ENCODE data around the gene GNAQ. TPM values are rescaled to one million over a fixed set of nuclear protein-coding genes. Genes with fewer than 3 reads are reported as not detected.

Gene GNAQ
- total and polyA plus RNA-seq, 3 donors from 2014 or later = 23.5 to 42.9 (median 39.4) TPM

GRCh38 chr9:78044189-78044588, 12.6 kb upstream of the GNAQ start:
- TF ChIP-seq, protein P1, sequence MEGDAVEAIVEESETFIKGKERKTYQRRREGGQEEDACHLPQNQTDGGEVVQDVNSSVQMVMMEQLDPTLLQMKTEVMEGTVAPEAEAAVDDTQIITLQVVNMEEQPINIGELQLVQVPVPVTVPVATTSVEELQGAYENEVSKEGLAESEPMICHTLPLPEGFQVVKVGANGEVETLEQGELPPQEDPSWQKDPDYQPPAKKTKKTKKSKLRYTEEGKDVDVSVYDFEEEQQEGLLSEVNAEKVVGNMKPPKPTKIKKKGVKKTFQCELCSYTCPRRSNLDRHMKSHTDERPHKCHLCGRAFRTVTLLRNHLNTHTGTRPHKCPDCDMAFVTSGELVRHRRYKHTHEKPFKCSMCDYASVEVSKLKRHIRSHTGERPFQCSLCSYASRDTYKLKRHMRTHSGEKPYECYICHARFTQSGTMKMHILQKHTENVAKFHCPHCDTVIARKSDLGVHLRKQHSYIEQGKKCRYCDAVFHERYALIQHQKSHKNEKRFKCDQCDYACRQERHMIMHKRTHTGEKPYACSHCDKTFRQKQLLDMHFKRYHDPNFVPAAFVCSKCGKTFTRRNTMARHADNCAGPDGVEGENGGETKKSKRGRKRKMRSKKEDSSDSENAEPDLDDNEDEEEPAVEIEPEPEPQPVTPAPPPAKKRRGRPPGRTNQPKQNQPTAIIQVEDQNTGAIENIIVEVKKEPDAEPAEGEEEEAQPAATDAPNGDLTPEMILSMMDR (IDR thresholded peaks at IDR 0.05) = no peak
- TF ChIP-seq POLR2A (IDR thresholded peaks at IDR 0.05) = no peak
- H3K27ac ChIP-seq = no peak overlapping the region
- intact Hi-C loops (cut with DNase I; ENCODE audit: low total_unique reads) = no loop called here
- H3K4me3 ChIP-seq = no peak overlapping the region
- no peaks in the 10 kb centered on the region for H3K4me1 ChIP-seq
- no peaks in the 10 kb centered on the region for H3K36me3 ChIP-seq (ENCODE audit: low read depth, missing control alignments)
- no peak for DNase-seq
- H3K27me3 ChIP-seq = no peaks in the 10 kb centered on the region
- WGBS, 2 donors = 85 to 98% methylated on average over 4 of the region's 4 CpGs
- H3K9me3 ChIP-seq = no peaks in the 10 kb centered on the region

DNA sequence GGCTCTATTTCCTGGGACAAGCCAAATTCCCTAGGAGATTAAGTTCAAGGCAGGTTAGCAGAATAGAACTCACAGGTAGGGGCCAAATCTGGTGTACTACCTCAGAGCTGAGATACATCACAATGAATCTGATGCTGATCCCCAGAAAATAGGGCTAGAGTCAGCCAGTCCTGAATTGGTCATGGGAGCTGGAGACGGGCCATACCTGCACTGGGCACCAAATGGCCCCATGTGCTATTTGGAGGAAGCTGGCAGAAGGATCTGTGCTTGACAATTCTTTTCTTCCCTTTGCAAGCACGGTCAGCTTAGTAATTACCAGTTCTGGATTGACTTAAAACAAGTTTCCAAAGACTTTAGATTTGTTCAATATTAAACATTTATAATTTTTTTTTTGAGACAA, 10.4 kb upstream of the GNAQ start:
- DNase-seq = no peak
- Histone ChIP-seq H3K9me3 (no peaks in the 10 kb centered on the region), H3K27me3 (no peaks in the 10 kb centered on the region), H3K4me1 (no peaks in the 10 kb centered on the region), H3K4me3 (no peak overlapping the region), H3K27ac (no peak overlapping the region), H3K36me3 (ENCODE audit: low read depth, missing control alignments) (no peaks in the 10 kb centered on the region)
- WGBS, 2 donors = 91 to 97% methylated on average over 2 of the region's 2 CpGs
- intact Hi-C loops (cut with DNase I; ENCODE audit: low total_unique reads) = no loop called here
- TF ChIP-seq, protein P1 (IDR thresholded peaks at IDR 0.05) = no peak
- no peak for TF ChIP-seq POLR2A (IDR thresholded peaks at IDR 0.05)

DNA sequence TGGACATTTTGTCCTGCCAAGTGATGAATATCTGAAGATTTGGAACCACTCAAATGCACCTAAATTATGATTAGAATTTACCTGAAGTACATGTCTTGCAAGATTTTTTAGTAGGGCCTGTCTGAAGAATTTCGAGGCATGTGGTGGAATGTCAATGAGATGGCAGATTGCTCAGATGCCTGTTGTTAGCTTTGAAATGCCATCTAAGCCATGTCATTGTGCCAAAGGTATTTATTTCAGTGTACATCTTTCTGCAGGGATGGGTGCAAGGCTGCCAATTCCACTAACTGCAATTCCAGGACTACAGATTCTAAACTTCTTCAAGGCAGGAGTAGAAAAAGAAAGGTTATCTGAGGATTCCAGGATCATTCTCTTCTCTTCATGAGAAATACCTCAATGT, 9.1 kb upstream of the GNAQ start:
- TF ChIP-seq POLR2A (IDR thresholded peaks at IDR 0.05) = no peak
- TF ChIP-seq, protein P1 (IDR thresholded peaks at IDR 0.05) = no peak
- Histone ChIP-seq H3K4me1 (no peaks in the 10 kb centered on the region), H3K27me3 (no peaks in the 10 kb centered on the region), H3K27ac (no peak overlapping the region), H3K9me3 (no peaks in the 10 kb centered on the region), H3K4me3 (no peak overlapping the region), H3K36me3 (ENCODE audit: low read depth, missing control alignments) (no peaks in the 10 kb centered on the region)
- DNase-seq = no peak
- intact Hi-C loops (cut with DNase I; ENCODE audit: low total_unique reads) = no loop called here
- 96 to 100% methylated on average over 1 of the region's 1 CpG for WGBS, 2 donors

GRCh38 chr9:78038620-78039300, 7.1 kb upstream of the GNAQ start:
- Histone ChIP-seq H3K9me3 (no peaks in the 10 kb centered on the region), H3K36me3 (ENCODE audit: low read depth, missing control alignments) (no peaks in the 10 kb centered on the region), H3K27me3 (no peaks in the 10 kb centered on the region), H3K4me3 (no peak overlapping the region), H3K4me1 (peaks cover 3% of the 10 kb centered on the region), H3K27ac (no peak overlapping the region)
- intact Hi-C loops (cut with DNase I; ENCODE audit: low total_unique reads) = no loop called here
- no peak for DNase-seq
- no peak for TF ChIP-seq POLR2A (IDR thresholded peaks at IDR 0.05)
- TF ChIP-seq, protein P1 (IDR thresholded peaks at IDR 0.05) = no peak
- 79 to 86% methylated on average over 4 of the region's 4 CpGs for WGBS, 2 donors

GRCh38 chr9:78035383-78035993, 3.9 kb upstream of the GNAQ start:
- DNase-seq = peak; percentile 72
- intact Hi-C loops (cut with DNase I; ENCODE audit: low total_unique reads) = no loop called here
- no peak for TF ChIP-seq POLR2A (IDR thresholded peaks at IDR 0.05)
- TF ChIP-seq, protein P1 (IDR thresholded peaks at IDR 0.05) = peak; percentile 75 to 95 (median 90)
- no peak overlapping the region for H3K4me3 ChIP-seq
- 12 to 15% methylated on average over 10 of the region's 10 CpGs for WGBS, 2 donors
- no peaks in the 10 kb centered on the region for H3K9me3 ChIP-seq
- no peaks in the 10 kb centered on the region for H3K27me3 ChIP-seq
- H3K27ac ChIP-seq = no peak overlapping the region
- no peaks in the 10 kb centered on the region for H3K36me3 ChIP-seq (ENCODE audit: low read depth, missing control alignments)
- peaks cover 3% of the 10 kb centered on the region for H3K4me1 ChIP-seq

Measured in testis (tissue), 3 donors.